Osteoblast (primary cell): ENCODE measurements around the gene PSMA1. TPM values are rescaled to one million over a fixed set of nuclear protein-coding genes. Genes with fewer than 3 reads are reported as not detected.
"Not testable (repeated sequence)": the region's sequence is repeated elsewhere in the genome, so short reads cannot be mapped to it uniquely, and the experiment has no call there.

ENCODE experiments used
- DNase-seq: peaks from one replicate; pipeline ENCODE4 v3.0.0; 2011; ENCODE audit warnings: low spot score, mixed read lengths; ENCODE audit not compliant: insufficient read length; ENCODE audit errors: missing footprints
- H2AFZ ChIP-seq: 2 replicates; pipeline ENCODE4 v1.6.0; 2011; ENCODE audit warnings: mild to moderate bottlenecking, low read length
- H3K27ac ChIP-seq: 2 replicates; pipeline ENCODE4 v1.5.1; 2011; ENCODE audit warnings: mild to moderate bottlenecking, low read depth, low read length, moderate library complexity
- H3K27me3 ChIP-seq: 2 replicates; pipeline ENCODE4 v1.6.0; 2012; ENCODE audit warnings: mild to moderate bottlenecking, control low read depth, inconsistent platforms, low read length, moderate library complexity; ENCODE audit not compliant: insufficient read depth
- H3K36me3 ChIP-seq: 2 replicates; pipeline ENCODE4 v1.5.1; 2011; ENCODE audit warnings: mild to moderate bottlenecking, low read length, control low read depth, moderate library complexity; ENCODE audit not compliant: insufficient read depth
- H3K4me1 ChIP-seq: 2 replicates; pipeline ENCODE4 v1.5.1; 2011; ENCODE audit warnings: mild to moderate bottlenecking, low read length, control low read depth, moderate library complexity; ENCODE audit not compliant: insufficient read depth
- H3K4me2 ChIP-seq: 2 replicates; pipeline ENCODE4 v1.6.0; 2011; ENCODE audit warnings: mild to moderate bottlenecking, low read length; ENCODE audit not compliant: insufficient read depth
- H3K4me3 ChIP-seq: fragments of 200-600 bp; sonication (generic); 3 replicates; pipeline ENCODE4 v1.5.1; 2012; ENCODE audit warnings: mild to moderate bottlenecking, low read length, inconsistent platforms; ENCODE audit not compliant: insufficient read depth
- H3K79me2 ChIP-seq: 2 replicates; pipeline ENCODE4 v1.6.0; 2012; ENCODE audit warnings: mild to moderate bottlenecking, low read length, control low read depth, inconsistent platforms; ENCODE audit not compliant: insufficient read depth
- H3K9me3 ChIP-seq: 2 replicates; pipeline ENCODE4 v1.5.1; 2011; ENCODE audit warnings: low read depth, low read length, control low read depth
- H4K20me1 ChIP-seq: 2 replicates; pipeline ENCODE4 v1.6.0; 2012; ENCODE audit warnings: mild to moderate bottlenecking, low read length, control low read depth; ENCODE audit not compliant: insufficient read depth
- CTCF ChIP-seq: IDR thresholded peaks from 2 replicates; pipeline ENCODE4 v1.5.1; 2011; ENCODE audit warnings: mild to moderate bottlenecking, low read depth, low read length, moderate library complexity; ENCODE audit errors: extremely low read depth
- total RNA-seq: library from RNA; depleted of rRNA; stranded (reverse); fragments of >200 nt; gene quantifications from 2 replicates; pipeline ENCODE4 v1.2.3, GENCODE V29; 2012

PSMA1 gene
- 107 and 125 TPM in 2 replicates for total RNA-seq

DNA sequence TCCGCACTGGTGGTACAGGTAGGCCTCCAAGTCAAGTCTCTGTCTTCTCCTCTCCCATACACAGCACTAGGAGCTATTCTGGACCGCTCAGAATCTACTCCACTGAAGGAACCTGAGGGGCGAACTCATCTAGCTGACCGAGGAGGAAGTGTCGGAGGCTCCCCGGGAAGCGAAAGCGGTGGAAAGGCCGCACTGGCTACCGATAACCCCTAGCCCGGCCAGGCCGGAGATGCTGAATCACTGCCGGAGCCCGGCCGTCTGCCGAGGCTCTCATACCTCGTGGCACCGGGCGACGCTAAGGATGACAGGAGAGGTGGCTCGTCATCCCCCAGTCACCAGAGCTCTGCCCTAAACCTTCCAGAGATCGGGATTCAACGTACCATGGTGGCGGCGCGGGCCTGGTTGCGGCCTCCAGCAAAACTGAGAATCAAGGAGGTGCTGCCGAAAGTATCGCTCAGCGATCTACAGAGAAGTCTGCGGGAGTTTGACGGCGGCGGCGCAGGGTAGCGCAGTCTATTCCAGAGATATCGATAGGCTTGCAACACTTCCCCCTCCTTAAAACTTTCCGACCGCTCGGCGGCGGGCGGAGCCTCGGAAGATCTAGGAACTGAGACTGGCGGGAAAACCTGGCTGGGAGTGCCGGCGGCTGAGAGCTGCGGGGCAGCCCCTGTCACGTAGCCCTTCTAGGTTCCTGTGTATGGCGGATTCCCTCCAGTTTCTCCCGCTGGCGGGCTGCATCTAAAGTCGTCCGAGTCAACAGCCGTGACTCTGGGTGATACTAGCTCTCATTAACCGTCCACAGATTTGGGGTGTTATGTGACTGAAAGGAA lies at the start of gene PSMA1:
PSMA1 (minus strand) TSS at position 470 of the 830 bp plus-strand sequence; CDS start at position 383, 87 bp downstream.
- Histone ChIP-seq H3K4me1 (peaks cover 9% of the 10 kb centered on the region), H4K20me1 (no peaks in the 10 kb centered on the region), H3K79me2 (peaks cover 32% of the 10 kb centered on the region), H3K36me3 (peaks cover 21% of the 10 kb centered on the region), H3K9me3 (no peaks in the 10 kb centered on the region), H3K4me3 (peak within 1 kb of the TSS; percentile 80), H3K27ac (peak within 1 kb of the TSS; percentile 88), H2AFZ (peak within 1 kb of the TSS; percentile 99), H3K4me2 (peak within 1 kb of the TSS; percentile 99), H3K27me3 (no peaks in the 10 kb centered on the region)
- DNase-seq, result peak; percentile 92
- TF ChIP-seq CTCF, result no peak

DNA sequence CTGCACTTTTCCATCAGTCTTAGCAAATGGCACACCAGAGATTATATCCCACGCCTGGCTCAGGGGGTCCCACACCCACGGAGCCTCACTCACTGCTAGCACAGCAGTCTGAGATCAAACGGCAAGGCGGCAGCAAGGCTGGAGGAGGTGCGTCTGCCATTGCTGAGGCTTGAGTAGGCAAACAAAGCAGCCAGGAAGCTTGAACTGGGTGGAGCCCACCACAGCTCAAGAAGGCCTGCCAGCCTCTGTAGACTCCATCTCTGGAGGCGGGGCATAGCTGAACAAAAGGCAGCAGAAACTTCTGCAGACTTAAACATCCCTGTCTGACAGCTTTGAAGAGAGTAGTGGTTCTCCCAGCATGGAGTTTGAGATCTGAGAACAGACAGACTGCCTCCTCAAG lies 49.3 kb upstream of the PSMA1 start:
- H3K27me3 ChIP-seq, H3K27ac ChIP-seq, H2AFZ ChIP-seq, H3K36me3 ChIP-seq, H3K4me1 ChIP-seq, H3K9me3 ChIP-seq, H3K4me3 ChIP-seq, H3K79me2 ChIP-seq, H4K20me1 ChIP-seq, DNase-seq, H3K4me2 ChIP-seq: not testable (repeated sequence)

DNA sequence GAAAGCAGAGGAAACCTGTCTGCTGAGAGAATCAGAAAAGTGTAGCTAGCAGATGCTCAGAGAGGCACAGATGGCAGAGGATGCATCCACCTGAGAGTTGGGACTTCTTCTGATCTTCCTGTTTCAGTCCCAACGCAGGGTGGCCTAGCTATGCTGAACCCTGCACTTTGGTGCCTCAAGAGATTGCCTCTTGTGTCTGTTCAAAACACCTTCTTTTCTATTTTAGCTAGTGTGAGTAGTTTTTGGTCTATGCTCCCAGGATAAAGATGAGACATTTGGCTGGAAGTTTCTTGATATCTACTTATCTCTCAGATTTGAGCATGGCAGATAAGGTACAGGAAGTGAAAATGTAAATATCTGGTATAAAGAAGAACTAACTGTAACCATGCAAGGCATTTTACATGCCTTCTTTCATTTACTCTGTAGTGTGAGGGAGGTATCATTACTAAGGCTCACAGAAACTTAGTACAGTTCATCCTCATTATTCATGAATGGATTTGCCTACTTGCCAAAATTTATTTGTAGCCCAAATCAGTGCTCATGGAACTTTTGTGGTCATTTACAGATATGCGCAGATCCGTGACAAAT lies 47.0 kb upstream of the PSMA1 start:
- no peaks in the 10 kb centered on the region for H3K79me2 ChIP-seq
- H3K4me2 ChIP-seq, result no peak overlapping the region
- no peak for DNase-seq
- no peaks in the 10 kb centered on the region for H3K27me3 ChIP-seq
- no peak overlapping the region for H3K4me3 ChIP-seq
- H3K36me3 ChIP-seq, result no peaks in the 10 kb centered on the region
- H3K4me1 ChIP-seq, result no peaks in the 10 kb centered on the region
- no peak overlapping the region for H3K27ac ChIP-seq
- no peaks in the 10 kb centered on the region for H4K20me1 ChIP-seq
- H2AFZ ChIP-seq, result no peak overlapping the region
- no peak for TF ChIP-seq CTCF
- H3K9me3 ChIP-seq, result no peaks in the 10 kb centered on the region

- no peak overlapping the region for H3K4me3 ChIP-seq
- H3K4me2 ChIP-seq, result no peak overlapping the region
- no peak overlapping the region for H3K27ac ChIP-seq
- H2AFZ ChIP-seq, result no peak overlapping the region
- no peak for DNase-seq
- TF ChIP-seq CTCF, result no peak
- no peaks in the 10 kb centered on the region for H4K20me1 ChIP-seq
- H3K9me3 ChIP-seq, result no peaks in the 10 kb centered on the region
- no peaks in the 10 kb centered on the region for H3K4me1 ChIP-seq
- H3K36me3 ChIP-seq, result no peaks in the 10 kb centered on the region
- H3K27me3 ChIP-seq, result no peaks in the 10 kb centered on the region
- H3K79me2 ChIP-seq, result no peaks in the 10 kb centered on the region
Measured at GRCh38 chr11:14566331-14567063, 46.3 kb upstream of the PSMA1 start.
